HG03342 (cell line): ENCODE data around the gene RPP25L.

ENCODE experiments used
- ATAC-seq: cut with Tn5 transposase; IDR thresholded peaks from one replicate; pipeline ENCODE4 v1.9.1; 2021; ENCODE audit warnings: mild to moderate bottlenecking, moderate library complexity; ENCODE audit not compliant: unreplicated experiment

The RPP25L gene

DNA sequence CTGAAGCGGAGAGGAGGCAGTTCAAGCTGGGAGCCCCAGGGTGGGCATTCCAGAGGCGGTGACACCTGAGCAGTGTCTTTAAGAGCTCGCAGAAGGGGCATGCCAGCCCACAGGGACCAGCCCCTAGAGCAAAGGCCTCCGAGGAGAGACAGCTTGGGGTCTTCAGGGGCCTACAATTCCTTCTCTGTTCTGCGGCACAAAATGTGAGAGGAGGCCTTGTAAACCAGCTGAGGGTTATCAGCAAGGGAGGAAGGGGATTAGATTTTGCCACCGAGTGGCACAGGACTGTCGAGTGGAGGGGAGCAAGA is 26.2 kb upstream of the RPP25L start:
- ATAC-seq = no peak

DNA sequence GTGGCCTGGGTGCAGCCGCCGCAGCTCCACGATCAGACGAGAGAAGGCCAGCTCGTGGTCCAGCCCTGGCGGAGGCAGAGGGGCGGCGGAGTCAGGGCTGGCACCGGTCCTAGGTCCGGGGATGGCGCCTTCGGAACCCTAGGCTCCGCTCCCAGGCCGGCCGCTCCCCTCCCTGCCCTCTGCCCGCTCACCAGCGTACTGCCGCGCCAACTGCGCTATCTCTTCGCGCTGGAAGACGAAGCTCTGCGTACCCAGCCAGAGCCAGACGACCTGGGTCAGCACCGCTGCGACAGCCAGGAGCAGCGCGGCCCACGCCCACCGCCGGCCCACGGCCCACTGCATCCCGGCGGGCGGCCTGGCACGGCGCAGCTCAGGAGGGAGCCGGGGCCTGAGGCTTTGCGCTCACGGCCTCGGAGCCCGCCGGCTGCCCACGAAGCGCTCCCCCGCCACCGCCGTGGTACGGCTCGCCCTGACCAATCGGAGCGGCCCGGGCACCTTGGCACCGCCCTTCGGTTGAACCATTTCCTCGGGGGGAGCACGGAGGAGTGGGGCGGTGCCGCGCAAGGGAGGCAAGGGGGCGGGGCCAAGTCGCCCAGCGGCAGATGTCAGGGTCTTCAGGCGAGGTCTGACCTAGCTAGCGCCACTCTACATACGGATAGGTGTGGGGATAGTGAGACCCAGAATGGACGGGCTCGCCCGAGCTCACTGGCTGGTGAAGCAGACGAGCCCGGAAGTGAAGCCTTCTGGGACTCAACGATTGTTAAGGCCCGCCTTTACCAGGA is 25.6 kb upstream of the RPP25L start, which contains the start of gene SIGMAR1:
Gene SIGMAR1, minus strand, starts transcription at position 432 of the 782 bp plus-strand sequence. Its CDS starts 90 bp downstream, at position 342.
- ATAC-seq = peak; percentile 85

DNA sequence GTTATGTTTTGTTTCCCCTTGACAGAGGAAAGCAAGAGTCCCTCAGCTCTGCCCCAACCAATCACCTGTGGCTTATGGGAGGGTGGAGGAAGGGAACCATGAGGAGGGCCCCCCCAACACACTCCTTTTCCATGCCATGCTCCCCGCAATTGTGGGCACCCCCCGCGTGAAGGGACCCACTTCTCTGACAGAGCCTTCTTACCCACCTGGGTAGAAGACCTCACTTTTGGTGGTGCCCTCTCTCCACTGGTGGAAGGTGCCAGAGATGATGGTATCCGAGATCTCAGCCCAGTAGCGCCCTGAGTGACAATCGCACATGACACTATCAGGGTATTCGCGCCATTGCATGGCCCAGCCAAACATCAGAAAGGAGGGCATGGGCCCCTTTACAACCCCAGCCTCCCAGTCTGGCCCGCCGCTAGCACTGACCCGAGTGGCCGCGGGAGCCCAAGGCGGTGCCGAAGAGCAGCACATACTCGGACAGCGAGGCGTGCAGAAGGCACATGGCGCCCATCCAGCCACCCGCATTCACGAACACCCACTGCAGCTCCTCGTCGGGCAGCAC is 25.0 kb upstream of the RPP25L start:
- ATAC-seq = no peak

DNA sequence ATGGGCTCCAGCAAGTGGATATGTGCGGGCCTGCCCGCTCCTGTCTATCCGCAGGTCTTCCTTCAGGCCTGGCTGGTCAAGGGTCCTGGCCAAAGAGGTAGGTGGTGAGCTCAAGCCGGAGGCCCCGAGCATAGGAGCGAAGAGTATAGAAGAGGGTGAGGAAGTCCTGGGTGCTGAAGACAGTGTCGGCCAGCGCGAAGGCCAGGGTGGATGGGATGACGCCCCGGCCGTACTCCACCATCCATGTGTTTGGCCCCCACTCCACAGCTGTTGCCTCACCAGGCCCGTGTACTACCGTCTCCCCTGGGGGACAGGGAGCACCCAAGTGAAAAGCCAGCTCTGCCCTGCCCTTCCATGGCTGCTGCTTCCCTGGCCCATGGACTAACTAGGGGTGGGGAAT is 23.7 kb upstream of the RPP25L start:
- no peak for ATAC-seq

DNA sequence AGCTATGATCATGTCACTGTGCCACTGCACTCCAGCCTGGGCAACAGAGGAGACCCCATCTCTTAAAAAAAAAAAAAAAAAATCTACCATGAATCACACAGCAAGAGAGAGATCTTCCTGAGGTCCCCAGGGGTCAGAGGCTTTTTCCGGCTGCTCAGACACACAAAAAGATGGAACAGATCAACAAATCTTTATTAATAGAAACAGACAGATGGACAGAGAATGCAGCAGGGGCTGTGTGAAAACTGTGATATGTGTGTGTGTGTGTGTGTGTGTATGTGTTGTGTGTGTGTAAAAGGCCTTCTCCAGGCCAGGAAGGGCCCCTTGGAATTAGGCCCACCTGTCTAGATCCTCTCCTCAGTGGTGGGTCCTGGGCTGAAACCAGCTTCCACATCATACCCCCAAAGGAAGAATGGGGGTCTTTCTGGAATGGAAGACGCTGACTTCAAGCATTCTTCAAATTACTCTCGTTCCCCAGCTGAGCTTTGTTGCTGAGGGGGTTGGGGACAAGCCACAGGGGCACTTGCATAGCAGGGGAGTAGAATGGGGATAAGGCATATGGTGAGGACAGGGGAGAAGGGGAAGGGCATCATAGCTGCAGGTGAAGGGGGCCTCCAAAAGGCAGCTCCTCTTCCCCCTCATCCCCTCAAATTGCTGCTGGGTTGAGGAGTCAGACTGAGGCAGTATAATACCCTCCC is 22.8 kb upstream of the RPP25L start:
- ATAC-seq = no peak

DNA sequence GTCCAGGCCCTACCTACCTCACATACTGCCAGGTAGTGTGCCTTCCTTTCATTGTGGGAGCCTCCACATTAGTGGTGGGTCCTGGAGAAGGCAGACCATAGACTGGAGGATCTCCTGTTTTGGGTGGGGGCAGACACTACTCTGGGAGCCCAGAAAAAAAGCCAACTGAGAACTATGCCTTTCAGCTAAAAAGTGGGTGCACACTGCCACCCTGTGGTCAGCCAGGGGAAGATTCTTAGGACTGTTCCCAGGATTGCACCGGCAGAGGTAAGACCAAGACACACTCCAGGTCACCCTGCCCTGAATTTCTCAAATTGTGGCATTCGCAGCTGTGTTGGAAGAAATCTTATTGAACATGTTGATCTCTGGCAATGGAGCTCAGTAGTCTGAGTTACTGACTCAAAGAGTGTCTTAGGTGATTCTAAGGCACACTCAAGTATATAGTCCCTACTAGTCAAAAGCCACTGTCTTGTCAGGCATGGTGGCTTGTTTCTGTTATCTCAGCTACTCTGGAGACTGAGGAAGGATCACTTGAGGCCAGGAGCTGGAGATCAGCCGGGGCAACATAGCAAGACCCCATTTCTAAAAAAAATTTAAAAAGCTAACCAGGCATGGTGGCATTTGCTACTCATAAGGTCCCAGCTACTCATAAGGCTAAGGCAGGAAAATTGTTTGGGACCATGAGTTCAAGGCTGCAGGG is 22.1 kb upstream of the RPP25L start:
- ATAC-seq = no peak

DNA sequence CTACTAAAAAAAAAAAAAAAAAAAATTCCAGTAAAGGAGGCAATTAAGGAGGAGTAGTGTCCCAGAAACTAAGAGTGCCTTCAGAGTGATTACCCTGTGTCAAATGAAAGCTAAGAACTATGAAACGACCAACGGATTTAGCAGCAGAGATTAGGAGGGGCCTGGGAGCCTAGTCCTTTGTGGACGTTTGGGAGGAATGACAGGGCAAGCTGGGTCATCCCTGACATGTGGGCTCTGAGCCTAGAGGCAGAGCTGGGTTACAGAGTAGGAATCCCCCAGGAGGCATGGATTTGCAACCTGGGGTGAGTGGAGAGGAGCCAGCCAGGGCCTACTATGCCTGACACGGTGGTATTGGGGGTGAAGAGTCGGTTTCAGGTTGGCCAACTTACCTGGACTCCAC is 21.3 kb upstream of the RPP25L start:
- no peak for ATAC-seq

DNA sequence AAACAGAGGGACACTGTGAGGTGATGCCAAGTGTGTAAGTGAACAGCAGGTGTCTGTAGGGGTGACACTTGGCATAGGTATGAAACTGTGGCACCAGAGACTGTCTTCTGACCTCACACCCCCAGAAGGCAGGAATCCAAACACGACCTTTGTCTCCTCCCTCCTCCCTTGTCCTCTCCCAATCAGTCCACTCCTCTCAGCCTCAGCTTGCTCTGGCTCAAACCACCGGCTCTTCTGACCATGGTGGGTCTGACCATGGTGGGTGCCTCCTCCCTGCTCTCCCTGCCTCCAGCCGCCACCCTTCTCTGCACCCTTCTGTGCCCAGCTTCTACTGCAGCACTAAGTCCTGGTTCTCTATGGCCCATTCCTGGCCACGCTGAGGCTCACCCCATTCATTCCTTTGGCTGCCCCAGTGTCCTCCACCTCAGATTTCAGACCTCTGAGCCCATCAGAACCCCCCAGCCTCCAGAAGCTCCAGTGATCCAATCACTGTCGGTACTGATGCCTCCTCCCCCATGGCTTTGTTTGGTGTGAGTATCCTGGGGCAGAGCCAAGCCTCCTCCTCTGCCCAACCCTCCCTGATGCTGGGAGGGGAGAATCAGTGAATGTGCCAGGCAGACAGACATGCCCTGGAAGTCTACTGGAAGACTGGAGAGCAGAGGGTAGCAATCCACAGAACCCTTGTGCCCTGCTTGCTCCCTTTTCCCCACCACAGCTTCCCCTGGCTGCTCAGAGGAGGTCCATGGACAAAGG is 18.7 kb upstream of the RPP25L start:
- ATAC-seq = no peak

DNA sequence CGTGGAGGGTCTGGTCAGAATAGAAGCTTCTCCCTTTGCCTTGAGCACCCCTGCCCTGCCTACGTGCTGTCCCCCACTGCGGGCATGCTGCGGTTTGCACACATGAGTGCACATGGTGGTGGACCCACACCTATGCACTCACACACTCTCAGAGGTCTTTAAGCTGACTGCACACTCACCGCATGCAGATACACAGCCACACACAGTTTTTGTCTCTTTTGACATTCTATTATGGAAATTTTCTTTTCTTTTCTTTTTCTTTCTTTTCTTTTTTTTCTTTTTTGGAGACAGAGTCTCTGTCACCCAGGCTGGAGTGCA is 17.6 kb upstream of the RPP25L start:
- no peak for ATAC-seq

DNA sequence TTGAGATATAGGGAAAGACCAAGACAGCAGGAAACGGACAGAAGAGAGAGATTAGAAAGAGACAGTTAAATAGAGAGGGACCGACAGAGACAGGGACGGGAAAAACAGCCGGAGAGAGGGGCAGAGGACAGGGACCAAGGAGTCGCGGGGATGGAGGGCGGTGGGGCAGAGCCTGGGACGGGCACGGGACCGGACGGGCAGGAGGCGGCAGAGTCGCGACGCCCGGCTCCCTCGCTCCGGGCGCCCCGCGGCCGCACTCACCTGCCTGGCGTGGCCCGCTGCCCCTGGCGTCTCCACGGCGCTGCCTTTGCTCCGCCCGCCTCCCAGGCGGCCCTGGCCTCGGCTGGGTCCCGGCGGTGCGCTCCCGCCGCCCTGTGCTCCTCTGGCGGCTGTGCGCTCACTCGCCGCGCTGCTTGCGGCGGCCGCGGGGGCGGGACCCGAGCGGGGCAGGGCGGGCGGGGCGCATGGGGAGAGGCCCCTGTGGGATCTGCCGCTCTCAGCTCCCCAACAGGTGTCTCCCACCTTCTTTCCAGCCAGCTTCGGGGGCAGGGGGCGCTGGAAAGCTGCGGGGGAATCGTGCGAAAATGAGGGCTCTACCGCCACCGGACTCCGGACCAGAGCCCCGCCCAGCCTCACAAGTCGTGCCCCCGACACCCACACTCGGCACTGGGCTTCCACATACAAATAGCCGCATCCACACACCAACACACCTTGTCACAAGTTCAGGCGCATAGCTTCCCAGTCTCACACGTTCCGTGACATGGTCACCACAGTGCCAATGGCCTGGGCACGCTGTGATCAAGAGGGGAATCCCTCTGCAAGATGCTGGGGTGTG is 17.0 kb upstream of the RPP25L start, which contains the start of gene ARID3C:
Gene ARID3C, minus strand, starts transcription at position 411 of the 835 bp plus-strand sequence. CDS start 1,052 bp downstream, outside the sequence.
- ATAC-seq = no peak

DNA sequence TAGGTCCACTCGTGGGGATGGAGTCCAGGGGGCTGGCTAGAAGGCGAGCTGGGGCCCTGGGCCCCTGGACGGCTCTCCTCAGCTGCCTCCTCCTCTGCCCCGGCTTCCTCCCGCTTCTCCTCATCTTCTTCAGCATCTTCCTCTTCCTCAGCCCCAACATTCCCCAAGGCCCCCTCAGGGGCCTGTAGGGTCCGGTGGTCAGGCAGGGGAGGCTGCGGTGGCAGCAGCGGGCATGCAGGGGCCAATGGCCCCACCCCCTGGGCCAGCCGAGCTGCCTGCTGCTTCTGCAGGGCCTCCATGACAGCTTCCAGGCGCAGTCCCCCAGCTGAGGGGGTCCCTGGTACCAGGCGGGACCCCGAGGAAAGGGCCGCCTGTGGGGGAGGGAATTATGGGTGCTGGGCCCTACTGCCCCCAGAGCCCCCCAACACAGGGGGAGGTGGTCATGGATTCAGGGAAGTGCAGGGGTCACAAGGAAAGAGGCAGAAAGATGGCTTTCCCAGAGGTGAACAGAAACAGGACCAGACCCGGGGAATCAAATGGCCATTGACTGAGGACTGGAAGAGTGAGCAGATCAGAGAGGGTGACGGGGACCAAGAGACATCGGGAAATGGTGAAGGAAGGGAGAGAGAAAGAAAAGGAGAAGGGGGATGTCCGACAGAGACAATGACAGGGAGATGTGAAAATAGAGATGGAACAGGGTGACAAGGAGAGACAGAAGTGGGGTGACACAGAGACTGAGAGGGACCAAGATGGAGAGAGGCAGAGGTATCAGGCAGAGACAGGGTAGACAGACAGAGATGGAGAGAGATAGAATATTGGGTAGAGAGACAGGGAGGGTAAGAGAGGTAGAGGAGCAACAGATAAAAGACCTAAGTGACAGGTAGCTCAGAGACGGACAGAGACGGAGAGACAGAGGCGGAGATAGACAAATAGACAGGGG is 16.1 kb upstream of the RPP25L start:
- ATAC-seq = no peak

DNA sequence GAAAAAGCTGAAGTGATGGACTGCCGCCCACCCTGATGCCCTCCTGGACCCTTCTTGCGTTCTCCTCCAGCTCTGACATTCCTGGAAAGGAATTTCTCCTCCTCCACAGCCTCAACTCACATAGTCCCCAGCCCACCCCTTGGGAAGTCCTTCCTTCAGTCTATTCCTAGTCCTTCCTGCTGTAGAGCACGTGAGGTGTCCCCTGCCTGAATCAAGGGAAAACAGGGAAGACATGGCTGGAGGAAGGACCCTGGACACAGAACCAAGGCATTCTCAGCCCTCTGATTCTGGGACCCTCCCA is 13.2 kb upstream of the RPP25L start:
- no peak for ATAC-seq

DNA sequence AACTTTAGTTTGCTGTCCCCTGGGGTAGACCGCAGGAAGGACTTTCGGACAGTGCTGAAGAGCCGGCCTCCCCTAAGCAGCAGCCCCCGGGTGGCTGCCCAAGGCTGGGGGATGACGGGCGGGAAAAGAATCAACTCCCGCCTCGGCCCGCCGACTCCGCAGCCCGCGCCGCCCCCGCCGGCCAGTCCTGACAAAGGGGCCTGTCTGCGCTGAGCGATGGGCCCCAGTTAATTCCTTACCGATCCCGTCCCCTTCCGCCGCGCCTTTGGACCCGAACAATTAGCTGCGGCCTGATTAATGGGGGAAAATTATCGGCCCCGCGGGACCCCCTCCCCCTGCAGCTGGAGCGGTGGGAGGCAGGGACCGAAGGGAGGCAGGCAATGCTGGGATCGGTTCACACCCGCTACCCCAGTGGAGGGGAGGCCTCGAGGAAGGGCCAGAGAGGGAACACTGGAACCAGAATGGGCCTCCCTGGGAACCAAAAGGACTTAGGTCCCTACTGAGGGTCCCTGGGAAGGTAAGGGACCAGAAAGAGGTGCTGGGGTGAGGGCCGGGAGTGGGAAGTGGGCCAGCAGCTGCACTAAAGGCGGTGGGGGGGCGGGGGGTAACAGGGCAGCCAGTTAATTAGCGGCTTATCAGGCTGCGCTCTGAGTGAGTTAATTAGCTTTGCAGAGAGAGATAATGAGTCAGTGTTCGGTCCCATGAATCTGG is 12.7 kb upstream of the RPP25L start:
- no peak for ATAC-seq

DNA sequence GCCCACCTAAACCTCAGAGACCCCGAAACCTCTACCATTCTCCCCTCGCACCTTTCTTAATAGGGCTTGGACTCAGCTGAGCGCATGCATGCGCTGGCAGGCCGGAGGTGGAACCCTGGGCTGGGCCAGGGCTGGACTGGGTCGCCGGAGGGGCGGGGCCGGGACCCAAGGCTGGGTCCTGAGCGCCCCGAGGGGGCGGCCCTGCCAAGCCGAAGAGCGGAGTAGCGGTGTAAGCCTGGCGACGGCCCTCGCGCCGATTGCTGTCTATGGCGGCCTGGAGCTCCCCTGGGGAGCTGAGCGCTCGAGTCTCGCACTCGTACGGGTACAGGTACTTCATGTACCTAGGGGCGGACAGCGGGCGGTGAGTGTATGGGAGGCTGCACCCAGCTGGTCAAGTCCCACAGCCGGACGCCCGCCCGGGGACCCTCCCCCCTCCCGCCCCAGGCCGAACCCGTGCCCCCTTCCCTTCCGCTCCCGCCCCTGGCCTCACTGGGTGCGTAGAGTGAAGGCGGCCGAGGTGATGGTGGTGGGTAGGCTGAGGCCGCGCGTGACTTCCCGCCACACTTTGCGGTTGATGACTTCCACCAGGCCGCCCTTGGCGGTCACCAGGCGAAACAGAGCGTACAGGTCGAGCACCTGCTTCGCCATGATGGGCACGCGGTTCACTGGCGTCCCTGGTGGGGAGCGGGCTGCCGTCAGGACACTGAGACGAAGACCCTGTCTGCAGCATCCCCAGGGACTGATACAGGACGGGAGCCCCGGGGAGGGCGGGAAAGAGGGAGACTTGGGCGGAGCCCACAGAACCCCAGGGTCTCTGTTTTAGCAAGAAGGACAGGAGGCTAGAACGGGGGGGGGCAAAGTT is 11.7 kb upstream of the RPP25L start:
- ATAC-seq = no peak

DNA sequence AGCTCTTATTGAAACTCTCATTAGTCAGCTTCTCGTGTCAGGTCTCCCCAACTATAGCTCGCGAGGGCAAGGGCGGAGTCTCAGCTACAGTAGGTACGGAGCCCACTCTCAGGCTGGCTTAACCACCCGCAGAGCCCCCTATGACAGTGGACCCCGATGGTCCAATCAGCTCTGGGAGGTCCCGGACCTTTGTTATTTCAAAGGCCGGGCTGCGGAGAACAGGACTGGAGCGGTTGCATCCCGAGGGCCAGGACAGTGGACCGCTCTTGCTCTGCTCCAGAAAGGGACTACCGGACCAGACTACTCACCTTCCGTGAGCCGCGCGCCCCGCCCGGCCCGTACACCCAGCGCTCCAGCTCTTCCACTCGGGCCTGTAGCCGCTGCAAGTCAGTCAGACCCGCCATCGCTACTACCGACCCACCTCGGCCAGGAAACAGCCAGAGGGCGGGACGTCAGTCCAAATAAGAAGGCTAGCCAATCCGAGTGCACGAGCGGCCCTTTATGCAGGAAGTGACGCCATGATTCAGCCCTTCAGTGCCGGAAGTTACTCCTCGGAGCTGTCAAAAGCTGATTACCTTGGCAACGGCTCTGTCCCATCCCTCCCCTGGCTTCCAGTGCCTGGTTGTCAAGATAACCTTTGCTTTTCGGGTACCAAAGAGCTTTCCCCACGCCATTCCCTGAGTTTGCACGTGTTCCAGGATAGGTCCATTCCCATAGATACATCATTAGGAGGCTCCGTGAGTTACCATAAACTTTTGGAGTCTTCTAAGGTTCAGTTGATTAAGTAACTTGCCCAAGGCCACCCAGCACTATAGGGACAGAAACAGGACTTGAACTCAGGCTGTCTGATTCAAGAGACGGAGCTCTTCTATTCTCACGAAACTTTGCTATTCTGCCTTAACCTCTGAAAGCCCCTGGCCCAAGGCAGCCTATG is 8.4 kb upstream of the RPP25L start, which contains the start of gene DCTN3:
Gene DCTN3, minus strand, starts transcription at position 435 of the 934 bp plus-strand sequence. Its CDS starts 31 bp downstream, at position 404.
- peak; percentile 98 for ATAC-seq

DNA sequence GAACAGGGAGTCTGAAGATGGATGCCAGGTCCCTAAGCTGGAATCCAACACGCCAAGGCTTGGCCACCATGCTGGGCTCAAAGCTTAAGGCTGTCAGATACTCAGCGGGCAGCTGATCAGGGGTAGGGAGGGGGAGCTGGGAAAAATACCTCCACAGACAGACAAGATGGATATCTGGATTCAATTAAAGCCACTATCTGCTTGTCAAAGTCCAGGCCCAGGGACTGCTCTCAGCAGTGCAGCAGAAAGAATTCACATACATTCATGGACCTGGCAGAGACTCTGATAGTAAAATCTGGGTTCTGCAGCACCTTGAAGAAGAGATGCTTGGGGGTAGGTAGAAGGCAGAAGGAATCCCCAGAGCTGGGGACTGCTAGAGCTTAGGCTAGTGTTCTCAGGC is 3.2 kb upstream of the RPP25L start:
- no peak for ATAC-seq
